Osteoblast (primary cell): ENCODE measurements around the gene DNAH7. TPM values are rescaled to one million over a fixed set of nuclear protein-coding genes. Genes with fewer than 3 reads are reported as not detected.

Experiments
- DNase-seq: peaks from one replicate; pipeline ENCODE4 v3.0.0; 2011; ENCODE audit warnings: low spot score, mixed read lengths; ENCODE audit not compliant: insufficient read length; ENCODE audit errors: missing footprints
- H2AFZ ChIP-seq: 2 replicates; pipeline ENCODE4 v1.6.0; 2011; ENCODE audit warnings: mild to moderate bottlenecking, low read length
- H3K27ac ChIP-seq: 2 replicates; pipeline ENCODE4 v1.5.1; 2011; ENCODE audit warnings: mild to moderate bottlenecking, low read depth, low read length, moderate library complexity
- H3K27me3 ChIP-seq: 2 replicates; pipeline ENCODE4 v1.6.0; 2012; ENCODE audit warnings: mild to moderate bottlenecking, control low read depth, inconsistent platforms, low read length, moderate library complexity; ENCODE audit not compliant: insufficient read depth
- H3K36me3 ChIP-seq: 2 replicates; pipeline ENCODE4 v1.5.1; 2011; ENCODE audit warnings: mild to moderate bottlenecking, low read length, control low read depth, moderate library complexity; ENCODE audit not compliant: insufficient read depth
- H3K4me1 ChIP-seq: 2 replicates; pipeline ENCODE4 v1.5.1; 2011; ENCODE audit warnings: mild to moderate bottlenecking, low read length, control low read depth, moderate library complexity; ENCODE audit not compliant: insufficient read depth
- H3K4me2 ChIP-seq: 2 replicates; pipeline ENCODE4 v1.6.0; 2011; ENCODE audit warnings: mild to moderate bottlenecking, low read length; ENCODE audit not compliant: insufficient read depth
- H3K4me3 ChIP-seq: fragments of 200-600 bp; sonication (generic); 3 replicates; pipeline ENCODE4 v1.5.1; 2012; ENCODE audit warnings: mild to moderate bottlenecking, low read length, inconsistent platforms; ENCODE audit not compliant: insufficient read depth
- H3K79me2 ChIP-seq: 2 replicates; pipeline ENCODE4 v1.6.0; 2012; ENCODE audit warnings: mild to moderate bottlenecking, low read length, control low read depth, inconsistent platforms; ENCODE audit not compliant: insufficient read depth
- H3K9me3 ChIP-seq: 2 replicates; pipeline ENCODE4 v1.5.1; 2011; ENCODE audit warnings: low read depth, low read length, control low read depth
- H4K20me1 ChIP-seq: 2 replicates; pipeline ENCODE4 v1.6.0; 2012; ENCODE audit warnings: mild to moderate bottlenecking, low read length, control low read depth; ENCODE audit not compliant: insufficient read depth
- total RNA-seq: library from RNA; depleted of rRNA; stranded (reverse); fragments of >200 nt; gene quantifications from 2 replicates; pipeline ENCODE4 v1.2.3, GENCODE V29; 2012
- TF ChIP-seq, protein P1 (sequence below): IDR thresholded peaks from 2 replicates; pipeline ENCODE4 v1.5.1; 2011; ENCODE audit warnings: mild to moderate bottlenecking, low read depth, low read length, moderate library complexity; ENCODE audit errors: extremely low read depth

Gene DNAH7
- total RNA-seq, 1 donor: 2.5 TPM

DNA sequence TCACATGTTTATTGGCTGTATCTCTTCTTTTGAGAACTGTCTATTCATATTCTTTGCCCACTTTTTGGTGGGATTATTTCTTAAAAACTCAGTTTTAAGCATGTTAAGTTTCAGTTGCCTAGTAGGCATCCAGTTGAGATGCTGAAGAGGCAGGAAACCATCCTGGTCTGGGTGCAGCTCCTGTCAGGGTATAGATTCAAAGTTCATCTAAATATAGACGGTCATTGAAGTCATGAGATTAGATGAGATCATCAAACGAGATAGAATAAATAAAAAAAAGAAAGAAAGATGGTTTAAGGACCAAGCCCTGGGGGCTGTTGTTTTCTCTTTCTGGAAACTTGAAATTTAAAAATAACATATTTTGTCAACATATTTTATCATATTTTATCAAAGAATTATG, 9.2 kb upstream of the DNAH7 start:
- DNase-seq: no peak
- Histone ChIP-seq H2AFZ (no peak overlapping the region), H3K36me3 (no peaks in the 10 kb centered on the region), H3K9me3 (no peaks in the 10 kb centered on the region), H3K4me3 (no peak overlapping the region), H3K4me2 (peak overlapping the region; percentile 52), H3K27ac (peak overlapping the region; percentile 83), H3K4me1 (peaks cover 27% of the 10 kb centered on the region), H4K20me1 (no peaks in the 10 kb centered on the region), H3K79me2 (no peaks in the 10 kb centered on the region), H3K27me3 (no peaks in the 10 kb centered on the region)
- TF ChIP-seq, protein P1, sequence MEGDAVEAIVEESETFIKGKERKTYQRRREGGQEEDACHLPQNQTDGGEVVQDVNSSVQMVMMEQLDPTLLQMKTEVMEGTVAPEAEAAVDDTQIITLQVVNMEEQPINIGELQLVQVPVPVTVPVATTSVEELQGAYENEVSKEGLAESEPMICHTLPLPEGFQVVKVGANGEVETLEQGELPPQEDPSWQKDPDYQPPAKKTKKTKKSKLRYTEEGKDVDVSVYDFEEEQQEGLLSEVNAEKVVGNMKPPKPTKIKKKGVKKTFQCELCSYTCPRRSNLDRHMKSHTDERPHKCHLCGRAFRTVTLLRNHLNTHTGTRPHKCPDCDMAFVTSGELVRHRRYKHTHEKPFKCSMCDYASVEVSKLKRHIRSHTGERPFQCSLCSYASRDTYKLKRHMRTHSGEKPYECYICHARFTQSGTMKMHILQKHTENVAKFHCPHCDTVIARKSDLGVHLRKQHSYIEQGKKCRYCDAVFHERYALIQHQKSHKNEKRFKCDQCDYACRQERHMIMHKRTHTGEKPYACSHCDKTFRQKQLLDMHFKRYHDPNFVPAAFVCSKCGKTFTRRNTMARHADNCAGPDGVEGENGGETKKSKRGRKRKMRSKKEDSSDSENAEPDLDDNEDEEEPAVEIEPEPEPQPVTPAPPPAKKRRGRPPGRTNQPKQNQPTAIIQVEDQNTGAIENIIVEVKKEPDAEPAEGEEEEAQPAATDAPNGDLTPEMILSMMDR: no peak

DNA sequence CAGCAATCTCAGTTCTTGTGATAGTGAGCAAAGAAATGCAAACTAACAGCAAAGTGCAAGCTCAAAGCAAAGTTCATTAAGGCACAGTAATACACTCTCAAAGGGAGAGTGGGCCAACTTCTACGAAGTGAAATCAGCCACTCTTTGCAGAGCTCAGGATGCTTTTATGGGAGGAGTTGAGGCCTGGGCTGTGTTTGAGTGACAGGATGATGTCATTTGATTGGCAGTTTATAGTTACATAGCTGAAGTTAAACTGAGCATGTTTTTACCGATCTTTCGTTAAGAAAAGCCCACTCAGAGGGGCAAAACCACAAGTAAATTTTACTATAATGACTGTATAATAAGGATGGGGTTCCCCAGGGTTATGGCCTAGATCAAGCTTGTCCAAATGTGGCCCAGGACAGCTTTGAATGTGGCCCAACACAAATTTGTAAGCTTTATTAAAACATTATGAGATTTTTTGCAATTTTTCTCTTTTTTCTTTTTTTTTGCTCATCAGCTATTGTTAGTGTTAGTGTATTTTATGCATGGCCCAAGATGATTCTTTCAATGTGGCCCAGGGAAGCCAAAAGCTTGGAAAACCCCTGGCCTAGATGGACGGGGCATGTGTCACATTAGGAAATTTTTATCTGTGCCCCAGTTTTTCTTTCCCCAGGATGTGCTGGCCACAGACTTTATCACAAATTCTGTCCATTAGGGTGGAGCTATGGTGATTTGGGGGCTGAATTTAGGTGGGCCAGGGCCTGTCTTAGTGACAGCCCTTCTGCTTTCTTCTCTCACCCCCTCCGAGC, 8.3 kb upstream of the DNAH7 start:
- Histone ChIP-seq H3K79me2 (no peaks in the 10 kb centered on the region), H3K9me3 (no peaks in the 10 kb centered on the region), H2AFZ (no peak overlapping the region), H4K20me1 (no peaks in the 10 kb centered on the region), H3K27me3 (no peaks in the 10 kb centered on the region), H3K27ac (peak overlapping the region; percentile 83), H3K4me1 (peaks cover 27% of the 10 kb centered on the region), H3K4me3 (no peak overlapping the region), H3K36me3 (no peaks in the 10 kb centered on the region), H3K4me2 (no peak overlapping the region)
- TF ChIP-seq, protein P1: no peak
- DNase-seq: no peak

DNA sequence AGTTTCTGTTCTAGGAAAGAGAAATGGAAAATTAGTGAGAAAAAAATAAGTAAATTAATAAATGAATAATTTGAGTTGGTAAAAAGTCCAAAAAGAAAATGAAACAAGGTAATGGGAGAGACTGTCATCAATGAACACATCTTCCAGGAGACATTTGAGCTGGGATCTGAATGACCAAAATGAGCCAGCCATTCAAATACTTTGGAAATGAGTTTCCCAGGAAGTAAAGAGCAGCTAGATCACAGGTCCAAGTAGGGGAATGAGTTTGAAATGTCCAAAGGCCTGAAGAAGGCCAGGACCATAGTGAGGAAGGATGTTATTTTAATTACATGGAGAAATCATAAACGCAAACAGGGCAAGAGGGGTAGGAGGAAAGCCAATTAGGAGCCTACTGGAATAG, 6.6 kb upstream of the DNAH7 start:
- Histone ChIP-seq H3K79me2 (no peaks in the 10 kb centered on the region), H3K9me3 (no peaks in the 10 kb centered on the region), H2AFZ (no peak overlapping the region), H3K4me3 (no peak overlapping the region), H3K27me3 (no peaks in the 10 kb centered on the region), H3K4me2 (no peak overlapping the region), H3K36me3 (no peaks in the 10 kb centered on the region), H3K27ac (no peak overlapping the region), H3K4me1 (peaks cover 27% of the 10 kb centered on the region), H4K20me1 (no peaks in the 10 kb centered on the region)
- TF ChIP-seq, protein P1: no peak
- DNase-seq: no peak

DNA sequence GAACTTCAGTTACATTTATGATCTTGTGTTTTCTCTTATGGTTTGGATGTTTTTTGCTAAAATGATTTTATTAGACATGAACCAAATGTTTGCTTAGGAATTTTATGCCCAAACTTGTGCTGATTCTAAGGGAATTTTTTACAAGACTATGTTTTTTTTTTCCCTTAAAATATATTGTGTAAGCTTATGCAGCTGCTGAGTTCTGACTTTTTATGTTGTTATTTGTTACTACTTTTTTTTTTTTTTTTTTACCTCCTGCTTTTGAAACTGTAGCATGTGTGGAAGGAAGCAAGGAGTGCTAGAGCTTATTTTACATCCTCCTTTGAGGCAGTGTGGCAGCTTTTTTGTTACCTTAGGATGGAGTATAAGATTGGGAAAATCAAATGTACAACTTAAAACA, 6.0 kb upstream of the DNAH7 start:
- no peaks in the 10 kb centered on the region for H4K20me1 ChIP-seq
- no peaks in the 10 kb centered on the region for H3K36me3 ChIP-seq
- H3K4me2 ChIP-seq: no peak overlapping the region
- no peak overlapping the region for H3K27ac ChIP-seq
- no peaks in the 10 kb centered on the region for H3K27me3 ChIP-seq
- no peaks in the 10 kb centered on the region for H3K79me2 ChIP-seq
- no peak overlapping the region for H2AFZ ChIP-seq
- DNase-seq: no peak
- peaks cover 25% of the 10 kb centered on the region for H3K4me1 ChIP-seq
- no peak overlapping the region for H3K4me3 ChIP-seq
- no peaks in the 10 kb centered on the region for H3K9me3 ChIP-seq
- TF ChIP-seq, protein P1: no peak
